Fibroblast of peridontal ligament (primary cell): ENCODE measurements around the gene DNAJB2.
"Not testable (repeated sequence)": the region's sequence is repeated elsewhere in the genome, so short reads cannot be mapped to it uniquely, and the experiment has no call there.

Source experiments
- DNase-seq: peaks from one replicate; pipeline ENCODE4 v3.0.0-alpha.2; 2010; ENCODE audit errors: extremely low read depth

The DNAJB2 gene

GRCh38 chr2:219285373-219285735 is 6.2 kb downstream of the DNAJB2 start:
- no peak for DNase-seq

GRCh38 chr2:219285894-219286425 is 6.8 kb downstream of the DNAJB2 start:
- DNase-seq: peak; percentile 58

- peak; percentile 28 for DNase-seq
Observed at GRCh38 chr2:219286436-219287115, 7.4 kb downstream of the DNAJB2 start.

GRCh38 chr2:219287116-219287440 is 7.9 kb downstream of the DNAJB2 start:
- not testable (repeated sequence) for DNase-seq

GRCh38 chr2:219287580-219288265 is 8.6 kb downstream of the DNAJB2 start:
- no peak for DNase-seq

GRCh38 chr2:219289195-219289536 is 10.0 kb downstream of the DNAJB2 start:
- DNase-seq: no peak

- DNase-seq: peak; percentile 91
Observed at GRCh38 chr2:219289537-219290361, 10.6 kb downstream of the DNAJB2 start.

- no peak for DNase-seq
Observed at GRCh38 chr2:219290381-219291171, 11.4 kb downstream of the DNAJB2 start.

- no peak for DNase-seq
Observed at GRCh38 chr2:219291394-219291793, 12.2 kb downstream of the DNAJB2 start.

GRCh38 chr2:219291910-219292490 is 12.8 kb downstream of the DNAJB2 start:
- no peak for DNase-seq

GRCh38 chr2:219292616-219293015 is 13.4 kb downstream of the DNAJB2 start:
- DNase-seq: no peak

- DNase-seq: no peak
Observed at GRCh38 chr2:219293736-219294231, 14.6 kb downstream of the DNAJB2 start.

- DNase-seq: peak; percentile 69
Observed at GRCh38 chr2:219294356-219295351, 15.5 kb downstream of the DNAJB2 start.

- no peak for DNase-seq
Observed at GRCh38 chr2:219296142-219296541, 17.0 kb downstream of the DNAJB2 start.

GRCh38 chr2:219296631-219297391 is 17.6 kb downstream of the DNAJB2 start:
- DNase-seq: no peak

- DNase-seq: no peak
Observed at GRCh38 chr2:219297766-219298456, 18.7 kb downstream of the DNAJB2 start.

- peak; percentile 78 for DNase-seq
Observed at GRCh38 chr2:219298759-219299371, 19.7 kb downstream of the DNAJB2 start.

- DNase-seq: no peak
Observed at GRCh38 chr2:219299372-219299760, 20.2 kb downstream of the DNAJB2 start.
